NCI-H2196 treated with DMSO at 0.1 percent for 48 hours (cell line): ENCODE measurements around the gene NID1.
"Not testable (repeated sequence)": the region's sequence is repeated elsewhere in the genome, so short reads cannot be mapped to it uniquely, and the experiment has no call there.

Experiments
- DNase-seq: peaks from one replicate; lab custom pipeline; 2025; ENCODE audit not compliant: unreplicated experiment; lab: John Stamatoyannopoulos, UW

The NID1 gene

GRCh38 chr1:236029428-236029940, 35.4 kb downstream of the NID1 start:
- DNase-seq = no peak

GRCh38 chr1:236027104-236027503, 37.8 kb downstream of the NID1 start:
- DNase-seq = no peak

- no peak for DNase-seq
Measured at GRCh38 chr1:236025836-236026235, 39.1 kb downstream of the NID1 start.

GRCh38 chr1:236024641-236025040, 40.2 kb downstream of the NID1 start:
- DNase-seq = no peak

- no peak for DNase-seq
Measured at GRCh38 chr1:236023926-236024565, 40.8 kb downstream of the NID1 start.

GRCh38 chr1:236021424-236022135, 43.3 kb downstream of the NID1 start:
- DNase-seq = no peak

- DNase-seq = no peak
Measured at GRCh38 chr1:236020359-236021219, 44.3 kb downstream of the NID1 start.

GRCh38 chr1:236018885-236019453, 45.9 kb downstream of the NID1 start:
- DNase-seq = no peak

GRCh38 chr1:236016782-236017400, 48.0 kb downstream of the NID1 start:
- DNase-seq = no peak

- no peak for DNase-seq
Measured at GRCh38 chr1:236016083-236016482, 48.8 kb downstream of the NID1 start.

GRCh38 chr1:236015539-236015938, 49.4 kb downstream of the NID1 start:
- no peak for DNase-seq

GRCh38 chr1:236013330-236013729, 51.6 kb downstream of the NID1 start:
- no peak for DNase-seq

GRCh38 chr1:236011641-236012040, 53.2 kb downstream of the NID1 start:
- DNase-seq = no peak

- no peak for DNase-seq
Measured at GRCh38 chr1:236010443-236010842, 54.4 kb downstream of the NID1 start.

- DNase-seq = no peak
Measured at GRCh38 chr1:236009857-236010256, 55.0 kb downstream of the NID1 start.

GRCh38 chr1:236009191-236009590, 55.7 kb downstream of the NID1 start:
- no peak for DNase-seq

GRCh38 chr1:236007781-236008180, 57.1 kb downstream of the NID1 start:
- no peak for DNase-seq

GRCh38 chr1:236003058-236003457, 61.8 kb downstream of the NID1 start:
- not testable (repeated sequence) for DNase-seq

- DNase-seq = no peak
Measured at GRCh38 chr1:236002572-236002971, 62.3 kb downstream of the NID1 start.

GRCh38 chr1:236002025-236002390, 62.9 kb downstream of the NID1 start:
- no peak for DNase-seq

- DNase-seq = no peak
Measured at GRCh38 chr1:236000781-236001180, 64.1 kb downstream of the NID1 start.
